Activated CD4-positive, alpha-beta T cell treated with anti-CD3 and anti-CD28 coated beads for 36 hours (primary cell): ENCODE data around the gene RPTOR. TPM values are rescaled to one million over a fixed set of nuclear protein-coding genes. Genes with fewer than 3 reads are reported as not detected.
"Not testable (repeated sequence)": the region's sequence is repeated elsewhere in the genome, so short reads cannot be mapped to it uniquely, and the experiment has no call there.

ENCODE experiments used
- ATAC-seq: fragments of 200-7000 bp; cut with Tn5 transposase; one replicate; pipeline ENCODE4 v1.10.0; 2021; ENCODE audit warnings: mild to moderate bottlenecking, moderate library complexity
- CTCF ChIA-PET: fragments of 350-600 bp; sonication (Branson Sonifier 250); formaldehyde crosslinking; loops from one replicate; lab custom pipeline; 2021; ENCODE audit warnings: antibody characterized with exemption; lab: Charles Lee
- POLR2A ChIA-PET: fragments of 350-600 bp; sonication (Branson Sonifier 250); formaldehyde crosslinking; loops from one replicate; lab custom pipeline; 2021; ENCODE audit warnings: antibody characterized with exemption, inconsistent platforms; lab: Charles Lee
- DNase-seq: peaks from one replicate; pipeline ENCODE4 v3.0.0-alpha.2; 2020
- H3K27ac Mint-ChIP-seq: one replicate; pipeline ENCODE4 v1.8.0; 2021; ENCODE audit warnings: mixed read lengths
- H3K27me3 Mint-ChIP-seq: one replicate; pipeline ENCODE4 v1.8.0; 2021; ENCODE audit warnings: mixed read lengths
- H3K36me3 Mint-ChIP-seq: one replicate; pipeline ENCODE4 v1.8.0; 2021; ENCODE audit warnings: low read depth, mixed read lengths
- H3K4me1 Mint-ChIP-seq: one replicate; pipeline ENCODE4 v1.8.0; 2021; ENCODE audit warnings: mixed read lengths
- H3K4me3 Mint-ChIP-seq: one replicate; pipeline ENCODE4 v1.8.0; 2021; ENCODE audit warnings: mild to moderate bottlenecking, moderate library complexity, mixed read lengths
- H3K9me3 Mint-ChIP-seq: one replicate; pipeline ENCODE4 v1.8.0; 2021; ENCODE audit warnings: low read depth, mixed read lengths
- intact Hi-C, 2 experiments: fragments of 100-400 bp; cut with DNase I in 1 of 2; cut with micrococcal nuclease in 1 of 2; formaldehyde crosslinking; loops; one replicate each; pipeline versions ENCODE4 v1.14.2 to v1.15.1; 2022 to 2024; cut with DNase I, micrococcal nuclease
- total RNA-seq, 2 experiments: library from RNA; stranded (reverse); gene quantifications; one replicate each; pipeline ENCODE4 v1.2.3, GENCODE V29; 2021

RPTOR gene
- total RNA-seq, 2 experiments from 2014 or later, result 48.6 to 58.1 TPM

- DNase-seq, result no peak
- Mint-ChIP-seq H3K4me1 (peaks cover 83% of the 10 kb centered on the region), H3K4me3 (peak overlapping the region; percentile 60), H3K27ac (peak overlapping the region; percentile 98), H3K9me3 (no peaks in the 10 kb centered on the region), H3K27me3 (no peaks in the 10 kb centered on the region), H3K36me3 (peaks cover 32% of the 10 kb centered on the region)
- CTCF ChIA-PET, result interaction anchor here (0.6 to 2.2 kb wide), 4 partner anchors 10 to 108 kb away, joined by 3 to 8 read pairs (median 4); no protein-coding TSS in a partner anchor
- intact Hi-C loops, result loop anchor here in 1 of 2 experiments (5.0 kb wide), 3 partner anchors 85 to 115 kb away; no protein-coding TSS in a partner anchor
- no peak for ATAC-seq
- POLR2A ChIA-PET, result interaction anchor here (0.7 to 1.1 kb wide), 3 partner anchors 12 to 71 kb away, joined by 3 to 5 read pairs (median 3); no protein-coding TSS in a partner anchor
Observed at GRCh38 chr17:80762076-80762475, 217.4 kb downstream of the RPTOR start.

GRCh38 chr17:80763293-80763867 lies 218.7 kb downstream of the RPTOR start:
- H3K36me3 Mint-ChIP-seq, result peaks cover 21% of the 10 kb centered on the region
- intact Hi-C loops, result loop anchor here in 1 of 2 experiments (5.0 kb wide), 3 partner anchors 86 to 114 kb away; no protein-coding TSS in a partner anchor
- ChIA-PET CTCF (interaction anchor here (0.7 to 2.2 kb wide), 12 partner anchors 11 to 135 kb away, joined by 3 to 8 read pairs (median 3); no protein-coding TSS in a partner anchor), POLR2A (interaction anchor here (0.5 to 1.1 kb wide), 3 partner anchors 21 to 218 kb away, joined by 3 to 5 read pairs (median 4); no protein-coding TSS in a partner anchor)
- H3K27ac Mint-ChIP-seq, result peak overlapping the region; percentile 79
- peaks cover 75% of the 10 kb centered on the region for H3K4me1 Mint-ChIP-seq
- H3K4me3 Mint-ChIP-seq, result peak overlapping the region; percentile 6
- ATAC-seq (no peak), DNase-seq (no peak)
- H3K9me3 Mint-ChIP-seq, result no peaks in the 10 kb centered on the region
- H3K27me3 Mint-ChIP-seq, result no peaks in the 10 kb centered on the region

GRCh38 chr17:80764627-80765145 lies 220.0 kb downstream of the RPTOR start:
- Mint-ChIP-seq H3K27ac (peak overlapping the region; percentile 86), H3K4me3 (peak overlapping the region; percentile 39), H3K36me3 (peaks cover 22% of the 10 kb centered on the region), H3K4me1 (peaks cover 70% of the 10 kb centered on the region)
- DNase-seq, ATAC-seq, H3K9me3 Mint-ChIP-seq, POLR2A ChIA-PET, H3K27me3 Mint-ChIP-seq: not testable (repeated sequence)
- CTCF ChIA-PET, result interaction anchor here (1.8 kb wide), 1 partner anchor 18 kb away, joined by 6 read pairs; no protein-coding TSS in a partner anchor
- intact Hi-C loops, result loop anchor here in 1 of 2 experiments (5.0 kb wide), 3 partner anchors 87 to 113 kb away; no protein-coding TSS in a partner anchor

DNA sequence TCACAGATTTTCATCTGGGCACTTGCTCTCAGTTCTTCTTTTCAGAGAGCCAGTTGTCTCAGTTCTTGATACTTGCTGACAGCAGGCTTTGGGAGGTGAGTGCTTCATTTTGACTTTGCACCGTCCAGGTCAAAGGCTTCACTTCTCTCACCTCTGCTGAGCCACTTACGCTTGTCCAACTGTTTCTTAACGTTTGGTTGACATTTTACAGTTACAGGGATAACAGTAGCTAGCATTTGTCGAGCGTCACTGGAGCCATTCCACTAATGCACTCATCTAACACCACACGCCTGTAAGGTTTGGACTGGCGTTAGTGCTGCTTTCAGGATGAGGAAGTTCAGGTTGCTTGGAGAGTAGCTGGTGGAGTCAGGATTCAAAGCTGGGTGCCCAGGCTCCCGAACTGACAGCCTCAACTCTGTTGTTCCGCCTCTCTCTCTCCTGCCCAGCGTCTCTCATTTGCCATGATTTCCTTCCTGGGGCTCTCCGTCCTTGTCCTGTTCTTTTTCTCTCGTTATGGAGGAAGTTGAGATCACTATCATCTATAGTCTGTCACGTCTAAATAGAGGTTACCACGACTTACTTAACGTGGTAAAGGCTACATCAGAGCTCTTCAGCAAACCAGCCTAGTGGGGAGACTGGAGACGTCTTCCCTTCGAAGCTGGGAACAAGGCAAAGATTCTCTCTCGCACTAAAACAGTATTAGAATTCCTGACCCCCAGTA lies 220.8 kb downstream of the RPTOR start:
- CTCF ChIA-PET, result interaction anchor here (1.8 kb wide), 1 partner anchor 17 kb away, joined by 6 read pairs; no protein-coding TSS in a partner anchor
- ATAC-seq (no peak), DNase-seq (no peak)
- Mint-ChIP-seq H3K4me3 (peak overlapping the region; percentile 39), H3K27ac (peak overlapping the region; percentile 86), H3K27me3 (no peaks in the 10 kb centered on the region), H3K36me3 (peaks cover 22% of the 10 kb centered on the region), H3K9me3 (no peaks in the 10 kb centered on the region), H3K4me1 (peaks cover 70% of the 10 kb centered on the region)
- intact Hi-C loops, result no loop called here
- POLR2A ChIA-PET, result interaction anchor here (0.6 kb wide), 1 partner anchor 22 kb away, joined by 3 read pairs; no protein-coding TSS in a partner anchor

- Mint-ChIP-seq H3K27me3 (no peaks in the 10 kb centered on the region), H3K4me3 (peak overlapping the region; percentile 39), H3K27ac (peak overlapping the region; percentile 86), H3K9me3 (no peaks in the 10 kb centered on the region), H3K4me1 (peaks cover 69% of the 10 kb centered on the region), H3K36me3 (peaks cover 25% of the 10 kb centered on the region)
- POLR2A ChIA-PET, result no interaction called here
- ATAC-seq, result no peak
- CTCF ChIA-PET, result interaction anchor here (1.8 kb wide), 1 partner anchor 16 kb away, joined by 6 read pairs; no protein-coding TSS in a partner anchor
- intact Hi-C loops, result no loop called here
- DNase-seq, result no peak
Observed at GRCh38 chr17:80766290-80766855, 221.7 kb downstream of the RPTOR start.

DNA sequence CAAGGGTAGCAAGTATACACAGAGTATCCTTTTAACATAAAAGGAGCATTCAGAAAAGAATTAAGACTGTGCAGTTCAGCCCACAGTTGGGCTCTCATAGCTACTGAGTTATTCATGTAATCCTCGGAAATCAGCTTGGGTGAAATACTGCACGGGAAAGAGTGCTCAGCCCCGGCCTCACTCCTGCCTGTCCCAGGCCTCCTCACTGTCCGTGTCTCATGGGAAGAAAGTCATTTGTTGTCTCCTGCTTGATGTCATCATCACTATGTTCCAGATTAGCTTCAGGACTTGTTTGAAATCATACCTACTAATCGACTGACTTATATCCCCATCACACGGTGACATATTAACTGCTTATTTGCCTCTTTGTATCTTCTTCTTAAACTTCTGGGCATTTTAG lies 223.8 kb downstream of the RPTOR start:
- no peaks in the 10 kb centered on the region for H3K9me3 Mint-ChIP-seq
- H3K36me3 Mint-ChIP-seq, result peaks cover 16% of the 10 kb centered on the region
- intact Hi-C loops, result no loop called here
- no peaks in the 10 kb centered on the region for H3K27me3 Mint-ChIP-seq
- no peak overlapping the region for H3K27ac Mint-ChIP-seq
- ATAC-seq (no peak), DNase-seq (no peak)
- ChIA-PET POLR2A (no interaction called here), CTCF (interaction anchor here (0.6 kb wide), 1 partner anchor 10 kb away, joined by 3 read pairs; no protein-coding TSS in a partner anchor)
- peaks cover 66% of the 10 kb centered on the region for H3K4me1 Mint-ChIP-seq
- no peak overlapping the region for H3K4me3 Mint-ChIP-seq

- ChIA-PET POLR2A (no interaction called here), CTCF (interaction anchor here (0.6 kb wide), 1 partner anchor 10 kb away, joined by 3 read pairs; no protein-coding TSS in a partner anchor)
- DNase-seq (no peak), ATAC-seq (no peak)
- H3K27ac Mint-ChIP-seq, result peak overlapping the region; percentile 44
- H3K27me3 Mint-ChIP-seq, result no peaks in the 10 kb centered on the region
- intact Hi-C loops, result no loop called here
- peaks cover 14% of the 10 kb centered on the region for H3K36me3 Mint-ChIP-seq
- no peaks in the 10 kb centered on the region for H3K9me3 Mint-ChIP-seq
- peaks cover 69% of the 10 kb centered on the region for H3K4me1 Mint-ChIP-seq
- H3K4me3 Mint-ChIP-seq, result no peak overlapping the region
Observed at GRCh38 chr17:80768936-80769335, 224.3 kb downstream of the RPTOR start.

GRCh38 chr17:80769516-80769915 lies 224.9 kb downstream of the RPTOR start:
- no peak overlapping the region for H3K4me3 Mint-ChIP-seq
- H3K4me1 Mint-ChIP-seq, result peaks cover 73% of the 10 kb centered on the region
- CTCF ChIA-PET, result no interaction called here
- no peak for ATAC-seq
- POLR2A ChIA-PET, result no interaction called here
- H3K27ac Mint-ChIP-seq, result peak overlapping the region; percentile 44
- no peak for DNase-seq
- H3K36me3 Mint-ChIP-seq, result peaks cover 18% of the 10 kb centered on the region
- intact Hi-C loops, result no loop called here
- no peaks in the 10 kb centered on the region for H3K27me3 Mint-ChIP-seq
- H3K9me3 Mint-ChIP-seq, result no peaks in the 10 kb centered on the region

DNA sequence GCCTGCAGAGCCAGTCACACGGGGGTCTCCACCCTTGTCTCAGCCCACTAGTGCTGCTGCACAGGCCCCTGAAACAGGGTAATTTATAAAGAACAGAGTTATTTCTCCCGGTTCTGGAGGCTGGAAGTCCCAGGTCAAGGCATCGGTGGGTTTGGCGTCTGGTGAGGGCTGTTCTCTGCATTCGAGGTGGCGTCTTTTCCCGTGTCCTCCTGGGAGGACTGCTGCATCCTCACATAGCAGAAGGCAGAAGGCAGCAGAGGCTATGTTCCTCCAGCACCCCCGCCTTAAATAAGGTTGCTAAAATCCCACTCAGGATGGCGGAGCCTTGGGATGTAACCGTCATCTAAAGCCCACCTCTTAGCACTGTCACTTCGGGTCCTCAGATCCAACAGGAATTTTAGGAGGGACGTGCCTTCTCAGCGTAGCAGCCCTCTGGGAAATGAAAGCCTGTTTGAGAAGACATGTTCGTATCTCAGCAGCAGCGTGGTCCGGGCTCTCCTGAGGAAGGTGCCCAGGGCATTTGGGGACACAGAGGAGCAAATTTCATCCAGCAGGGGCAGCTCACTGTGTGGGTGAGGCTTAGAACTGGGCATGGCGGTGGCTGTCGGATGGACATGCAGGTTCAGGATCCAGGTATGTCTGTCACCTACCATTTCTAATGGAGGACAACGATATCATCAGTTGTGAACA lies 225.4 kb downstream of the RPTOR start:
- Mint-ChIP-seq H3K4me3 (no peak overlapping the region), H3K27ac (no peak overlapping the region), H3K36me3 (peaks cover 20% of the 10 kb centered on the region), H3K27me3 (no peaks in the 10 kb centered on the region), H3K4me1 (peaks cover 73% of the 10 kb centered on the region), H3K9me3 (no peaks in the 10 kb centered on the region)
- intact Hi-C loops, result no loop called here
- no peak for DNase-seq
- CTCF ChIA-PET, result no interaction called here
- no peak for ATAC-seq
- POLR2A ChIA-PET, result no interaction called here

GRCh38 chr17:80770881-80771611 lies 226.4 kb downstream of the RPTOR start:
- DNase-seq, result no peak
- intact Hi-C loops, result no loop called here
- H3K4me3 Mint-ChIP-seq, result no peak overlapping the region
- H3K9me3 Mint-ChIP-seq, result no peaks in the 10 kb centered on the region
- peaks cover 18% of the 10 kb centered on the region for H3K36me3 Mint-ChIP-seq
- H3K27ac Mint-ChIP-seq, result peak overlapping the region; percentile 11
- no peaks in the 10 kb centered on the region for H3K27me3 Mint-ChIP-seq
- ChIA-PET CTCF (interaction anchor here (0.9 kb wide), 1 partner anchor 13 kb away, joined by 5 read pairs; no protein-coding TSS in a partner anchor), POLR2A (no interaction called here)
- no peak for ATAC-seq
- H3K4me1 Mint-ChIP-seq, result peaks cover 70% of the 10 kb centered on the region
